Panc1 (cell line): ENCODE results near the gene DLG2. TPM values are rescaled to one million over a fixed set of nuclear protein-coding genes. Genes with fewer than 3 reads are reported as not detected.

ENCODE experiments used
- ATAC-seq: fragments of 200-7000 bp; cut with Tn5 transposase; 2 replicates; pipeline ENCODE4 v1.9.1; 2020; ENCODE audit warnings: mild to moderate bottlenecking, moderate library complexity
- BruUV-seq: library from RNA; stranded (reverse); fragments of 400-500 nt; replicated peaks from 2 replicates; lab custom pipeline; 2021; lab: Mats Ljungman, UMichigan
- CTCF ChIA-PET: fragments of 300-600 bp; sonication (Branson Sonifier 250); formaldehyde crosslinking; loops from one replicate; lab custom pipeline; 2022; ENCODE audit warnings: antibody characterized with exemption; lab: Charles Lee
- POLR2A ChIA-PET: fragments of 300-600 bp; sonication (Branson Sonifier 250); formaldehyde crosslinking; loops from one replicate; lab custom pipeline; 2022; ENCODE audit warnings: antibody characterized with exemption; lab: Charles Lee
- DNase-seq: peaks from one replicate; pipeline ENCODE4 v3.0.0-alpha.2; 2010; ENCODE audit warnings: low read depth, low spot score
- H3K27ac ChIP-seq: 2 replicates; pipeline ENCODE4 v1.5.1; 2011; ENCODE audit warnings: mild to moderate bottlenecking, low read length, inconsistent platforms
- H3K27me3 ChIP-seq: fragments of 200-500 bp; sonication (Bioruptor generic); 2 replicates; pipeline ENCODE4 v1.6.0; 2014; ENCODE audit warnings: low read length, inconsistent platforms; ENCODE audit not compliant: control insufficient read depth, insufficient read depth
- H3K36me3 ChIP-seq: fragments of 200-500 bp; sonication (Bioruptor generic); 2 replicates; pipeline ENCODE4 v1.5.1; 2014; ENCODE audit warnings: inconsistent platforms, mild to moderate bottlenecking, low read length, moderate library complexity; ENCODE audit not compliant: control insufficient read depth, insufficient read depth
- H3K4me1 ChIP-seq: 2 replicates; pipeline ENCODE4 v1.5.1; 2011; ENCODE audit warnings: inconsistent platforms, mild to moderate bottlenecking, low read length, moderate library complexity; ENCODE audit not compliant: control insufficient read depth, insufficient read depth
- H3K4me3 ChIP-seq, 2 experiments: 2 replicates each; pipeline ENCODE4 v1.5.1; 2011 to 2012; ENCODE audit warnings: low read depth in 2 of 2, low read length in 2 of 2, mild to moderate bottlenecking in 2 of 2, inconsistent platforms in 1 of 2, moderate library complexity in 1 of 2
- H3K9me3 ChIP-seq: fragments of 200-500 bp; sonication (Bioruptor generic); 2 replicates; pipeline ENCODE4 v1.5.1; 2014; ENCODE audit warnings: low read depth, mild to moderate bottlenecking, inconsistent platforms, low read length, moderate library complexity; ENCODE audit not compliant: control insufficient read depth, insufficient read depth
- CTCF ChIP-seq: fragments of 450-650 bp; IDR thresholded peaks from 2 replicates; pipeline ENCODE4 v1.5.1; 2017; ENCODE audit warnings: mild to moderate bottlenecking
- POLR2AphosphoS5 ChIP-seq: IDR thresholded peaks from 2 replicates; pipeline ENCODE4 v1.6.1; 2012; ENCODE audit warnings: mild to moderate bottlenecking, low read depth, low read length, moderate library complexity
- REST ChIP-seq, 2 experiments: IDR thresholded peaks; 2 replicates each; pipeline ENCODE4 v1.6.1; 2011 to 2012; ENCODE audit warnings: low read depth in 2 of 2, control low read depth in 1 of 2, low read length in 1 of 2, mild to moderate bottlenecking in 1 of 2, moderate library complexity in 1 of 2; ENCODE audit not compliant: insufficient read depth in 1 of 2
- SIN3A ChIP-seq: IDR thresholded peaks from 2 replicates; pipeline ENCODE4 v1.6.1; 2012; ENCODE audit warnings: low read depth, mild to moderate bottlenecking, low read length, moderate library complexity, borderline replicate concordance; ENCODE audit not compliant: insufficient read depth
- TCF7L2 ChIP-seq: IDR thresholded peaks from 2 replicates; pipeline ENCODE4 v1.6.1; 2011; ENCODE audit warnings: mild to moderate bottlenecking, low read depth, low read length, inconsistent platforms
- in situ Hi-C: cut with HindIII; loops from 2 replicates; pipeline ENCODE4 v1.10.0; 2016; ENCODE audit warnings: low sequenced_read_pairs, low pct_unique_long_range_greater_than_20kb
- intact Hi-C: fragments of 100-400 bp; cut with micrococcal nuclease; formaldehyde crosslinking; loops from one replicate; pipeline ENCODE4 v1.10.0; 2022; ENCODE audit not compliant: unreplicated experiment
- total RNA-seq: library from RNA; stranded (reverse); gene quantifications from one replicate; pipeline ENCODE4 v1.2.1, GENCODE V29; 2021; ENCODE audit not compliant: unreplicated experiment

The DLG2 gene
- total RNA-seq, 1 experiment from 2014 or later = 4.2 TPM

- no peaks in the 10 kb centered on the region for H3K36me3 ChIP-seq
- no peaks in the 10 kb centered on the region; the same call in 1 of the 2 replicates for H3K27me3 ChIP-seq
- TF ChIP-seq SIN3A (no peak), POLR2AphosphoS5 (no peak), CTCF (no peak), TCF7L2 (no peak), REST (IDR thresholded peaks at IDR 0.05; ENCODE audit: insufficient read depth in 1 of 2, low read depth in 2 of 2, low read length in 1 of 2) (no peak)
- in situ Hi-C loops = no loop called here
- H3K4me1 ChIP-seq = no peaks in the 10 kb centered on the region
- intact Hi-C loops = no loop called here
- no peak for ATAC-seq
- no peaks in the 10 kb centered on the region for H3K9me3 ChIP-seq
- DNase-seq = no peak
- ChIA-PET CTCF (no interaction called here), POLR2A (no interaction called here)
- BruUV-seq = no TSS peak
- H3K4me3 ChIP-seq = no peak overlapping the region
- H3K27ac ChIP-seq = no peak overlapping the region
These were observed 232.9 kb downstream of the DLG2 start for GRCh38 chr11:85394283-85394682.

GRCh38 chr11:85391141-85391540 is 236.0 kb downstream of the DLG2 start:
- CTCF ChIA-PET = no interaction called here
- no peak for DNase-seq
- no peak for TF ChIP-seq SIN3A
- no peak for TF ChIP-seq REST (IDR thresholded peaks at IDR 0.05; ENCODE audit: insufficient read depth in 1 of 2, low read depth in 2 of 2, low read length in 1 of 2)
- TF ChIP-seq TCF7L2 = no peak
- TF ChIP-seq POLR2AphosphoS5 = no peak
- no peak for TF ChIP-seq CTCF
- Histone ChIP-seq H3K4me3 (no peak overlapping the region), H3K36me3 (no peaks in the 10 kb centered on the region), H3K27ac (no peak overlapping the region), H3K27me3 (no peaks in the 10 kb centered on the region; the same call in 1 of the 2 replicates), H3K4me1 (no peaks in the 10 kb centered on the region), H3K9me3 (no peaks in the 10 kb centered on the region)
- intact Hi-C loops (no loop called here), in situ Hi-C loops (no loop called here)
- ATAC-seq = no peak
- BruUV-seq = no TSS peak
- POLR2A ChIA-PET = no interaction called here
